CD8-positive, alpha-beta memory T cell (primary cell): ENCODE measurements around the gene FAM78B. TPM values are rescaled to one million over a fixed set of nuclear protein-coding genes. Genes with fewer than 3 reads are reported as not detected.

Experiments used
- CTCF ChIA-PET: fragments of 350-600 bp; sonication (Branson Sonifier 250); formaldehyde crosslinking; loops from one replicate; lab custom pipeline; 2021; ENCODE audit warnings: antibody characterized with exemption; lab: Charles Lee
- POLR2A ChIA-PET: fragments of 350-600 bp; sonication (Branson Sonifier 250); formaldehyde crosslinking; loops from one replicate; lab custom pipeline; 2021; ENCODE audit warnings: antibody characterized with exemption; lab: Charles Lee
- DNase-seq, 5 donors: peaks; one replicate each; pipeline versions ENCODE4 v3.0.0 to v3.0.0-alpha.2; 2020 to 2022; ENCODE audit warnings: mixed read lengths in 1 of 5
- H3K27ac ChIP-seq: one replicate; pipeline ENCODE4 v1.7.0; 2013; ENCODE audit warnings: low read depth, mild to moderate bottlenecking, low read length, moderate library complexity
- H3K27me3 ChIP-seq: 2 replicates; pipeline ENCODE4 v1.7.0; 2013; ENCODE audit warnings: low read length, mild to moderate bottlenecking; ENCODE audit not compliant: insufficient read depth, poor library complexity, severe bottlenecking
- H3K36me3 ChIP-seq: 2 replicates; pipeline ENCODE4 v1.7.0; 2013; ENCODE audit warnings: mild to moderate bottlenecking, low read length, moderate library complexity; ENCODE audit not compliant: insufficient read depth
- H3K4me1 ChIP-seq: 2 replicates; pipeline ENCODE4 v1.7.0; 2013; ENCODE audit warnings: mild to moderate bottlenecking, low read length, moderate library complexity; ENCODE audit not compliant: insufficient read depth
- H3K4me3 ChIP-seq: 2 replicates; pipeline ENCODE4 v1.7.0; 2013; ENCODE audit warnings: mild to moderate bottlenecking, low read length
- H3K9me3 ChIP-seq: 2 replicates; pipeline ENCODE4 v1.7.0; 2013; ENCODE audit warnings: mild to moderate bottlenecking, low read length
- H3K27ac Mint-ChIP-seq, 8 donors: one replicate each; pipeline ENCODE4 v1.8.0; 2020 to 2021; ENCODE audit warnings: mixed read lengths in 8 of 8, mild to moderate bottlenecking in 6 of 8, inconsistent platforms in 3 of 8, moderate library complexity in 3 of 8
- H3K27me3 Mint-ChIP-seq, 2 donors: one replicate each; pipeline ENCODE4 v1.8.0; 2020 to 2021; ENCODE audit warnings: mixed read lengths in 2 of 2, mild to moderate bottlenecking in 1 of 2, moderate library complexity in 1 of 2
- H3K36me3 Mint-ChIP-seq, 3 donors: one replicate each; pipeline ENCODE4 v1.8.0; 2020 to 2021; ENCODE audit warnings: mixed read lengths in 3 of 3, inconsistent platforms in 1 of 3, mild to moderate bottlenecking in 1 of 3
- H3K4me1 Mint-ChIP-seq, 3 donors: one replicate each; pipeline ENCODE4 v1.8.0; 2020 to 2021; ENCODE audit warnings: mixed read lengths in 3 of 3, inconsistent platforms in 1 of 3, mild to moderate bottlenecking in 1 of 3
- H3K4me3 Mint-ChIP-seq, 7 donors: one replicate each; pipeline ENCODE4 v1.8.0; 2020 to 2021; ENCODE audit warnings: mixed read lengths in 7 of 7, mild to moderate bottlenecking in 6 of 7, moderate library complexity in 4 of 7, inconsistent platforms in 2 of 7
- H3K9me3 Mint-ChIP-seq, 5 donors: one replicate each; pipeline ENCODE4 v1.8.0; 2020 to 2022; ENCODE audit warnings: mixed read lengths in 5 of 5, mild to moderate bottlenecking in 3 of 5, moderate library complexity in 2 of 5, inconsistent platforms in 1 of 5
- polyA plus RNA-seq: library from polyadenylated mRNA; unstranded; fragments of 300-500 nt; fragmentation: Illumina TruSeq; gene quantifications from one replicate; pipeline ENCODE4 v1.2.3, GENCODE V29; 2021
- total RNA-seq, 2 experiments: library from RNA; stranded (reverse); gene quantifications; one replicate each; pipeline ENCODE4 v1.2.3, GENCODE V29; 2021

FAM78B gene
- total and polyA plus RNA-seq, 3 experiments from 2014 or later = 0.22 to 0.26 TPM; not detected in 1

DNA sequence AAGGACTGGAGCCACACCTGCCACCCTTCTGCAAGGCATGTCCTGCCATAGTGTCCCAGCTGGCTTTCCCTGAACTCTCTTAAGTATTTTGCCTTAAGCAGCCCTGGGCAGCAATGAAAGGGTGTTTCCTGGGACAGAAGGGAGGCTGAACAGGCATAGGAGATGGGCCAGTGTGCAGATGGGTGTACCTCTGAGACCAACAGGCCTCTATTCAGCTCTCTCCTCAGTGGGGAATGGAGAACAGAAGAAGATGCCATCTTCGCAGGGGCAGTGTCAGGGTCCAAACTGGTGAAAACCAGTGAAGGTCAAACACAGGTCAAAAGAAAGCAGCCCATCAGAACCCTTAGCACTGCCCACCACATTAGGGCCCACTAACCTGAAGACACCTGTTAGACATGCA is 53.2 kb downstream of the FAM78B start:
- Histone ChIP-seq H3K9me3 (no peaks in the 10 kb centered on the region), H3K36me3 (no peaks in the 10 kb centered on the region), H3K27me3 (no peaks in the 10 kb centered on the region), H3K4me1 (no peaks in the 10 kb centered on the region), H3K27ac (no peak overlapping the region), H3K4me3 (no peak overlapping the region)
- H3K27me3 Mint-ChIP-seq = no peaks in the 10 kb centered on the region
- no peak for DNase-seq
- no peaks in the 10 kb centered on the region for H3K36me3 Mint-ChIP-seq
- no peak overlapping the region for H3K4me3 Mint-ChIP-seq
- no peak overlapping the region for H3K27ac Mint-ChIP-seq
- H3K9me3 Mint-ChIP-seq = no peaks in the 10 kb centered on the region
- no peaks in the 10 kb centered on the region for H3K4me1 Mint-ChIP-seq
- ChIA-PET CTCF (no interaction called here), POLR2A (no interaction called here)

DNA sequence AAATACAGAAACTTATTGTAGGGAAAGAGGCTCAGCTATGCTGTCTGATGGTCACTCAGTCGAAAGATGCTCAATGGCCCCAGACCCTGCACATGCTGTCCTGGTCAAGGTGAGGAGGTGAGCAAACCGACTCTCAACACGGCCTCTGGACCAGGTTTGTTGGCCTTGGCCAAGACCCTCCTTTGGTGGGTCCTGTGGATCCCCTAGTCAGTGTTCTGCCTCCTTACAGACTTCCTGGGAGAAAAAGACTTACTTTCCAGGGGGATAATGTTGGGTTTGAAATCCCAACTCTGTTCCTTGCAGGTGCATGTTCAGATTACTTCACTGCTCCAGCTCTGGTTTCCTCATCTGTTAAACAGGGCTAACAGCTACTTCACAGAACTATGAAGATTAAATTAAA is 53.8 kb downstream of the FAM78B start:
- H3K36me3 Mint-ChIP-seq = no peaks in the 10 kb centered on the region
- H3K9me3 ChIP-seq = no peaks in the 10 kb centered on the region
- ChIA-PET CTCF (no interaction called here), POLR2A (no interaction called here)
- H3K27ac Mint-ChIP-seq = no peak overlapping the region
- H3K4me3 Mint-ChIP-seq = no peak overlapping the region
- H3K36me3 ChIP-seq = no peaks in the 10 kb centered on the region
- H3K4me1 ChIP-seq = no peaks in the 10 kb centered on the region
- no peak overlapping the region for H3K4me3 ChIP-seq
- DNase-seq = no peak
- H3K9me3 Mint-ChIP-seq = no peaks in the 10 kb centered on the region
- no peaks in the 10 kb centered on the region for H3K4me1 Mint-ChIP-seq
- no peaks in the 10 kb centered on the region for H3K27me3 ChIP-seq
- H3K27me3 Mint-ChIP-seq = no peaks in the 10 kb centered on the region
- H3K27ac ChIP-seq = no peak overlapping the region

DNA sequence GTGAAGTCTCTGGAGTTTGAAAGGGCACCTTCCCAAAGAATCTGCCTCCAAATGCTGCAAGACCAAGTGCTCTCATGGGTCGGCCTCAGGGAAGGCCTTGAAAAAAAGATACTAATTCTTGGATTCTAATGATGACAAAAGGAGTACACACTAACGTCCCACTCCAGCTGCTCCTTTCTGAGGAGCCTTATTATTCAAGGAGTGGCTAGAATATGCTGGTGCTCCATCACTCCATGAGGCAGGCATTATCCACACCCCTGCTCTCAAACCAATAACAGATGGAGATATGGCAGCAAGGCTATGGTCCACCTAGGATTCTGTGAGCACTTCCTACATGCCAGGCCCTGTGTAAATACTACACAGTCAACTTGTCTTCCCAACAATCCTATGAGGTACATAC is 54.4 kb downstream of the FAM78B start:
- Mint-ChIP-seq H3K4me1 (no peaks in the 10 kb centered on the region), H3K27me3 (no peaks in the 10 kb centered on the region), H3K4me3 (no peak overlapping the region), H3K36me3 (no peaks in the 10 kb centered on the region), H3K9me3 (peaks cover 0 to 3% (median 0%) of the 10 kb centered on the region in 5 donors), H3K27ac (no peak overlapping the region)
- Histone ChIP-seq H3K36me3 (no peaks in the 10 kb centered on the region), H3K9me3 (no peaks in the 10 kb centered on the region), H3K27ac (no peak overlapping the region), H3K4me3 (no peak overlapping the region), H3K27me3 (no peaks in the 10 kb centered on the region), H3K4me1 (no peaks in the 10 kb centered on the region)
- CTCF ChIA-PET = no interaction called here
- POLR2A ChIA-PET = no interaction called here
- DNase-seq = no peak

DNA sequence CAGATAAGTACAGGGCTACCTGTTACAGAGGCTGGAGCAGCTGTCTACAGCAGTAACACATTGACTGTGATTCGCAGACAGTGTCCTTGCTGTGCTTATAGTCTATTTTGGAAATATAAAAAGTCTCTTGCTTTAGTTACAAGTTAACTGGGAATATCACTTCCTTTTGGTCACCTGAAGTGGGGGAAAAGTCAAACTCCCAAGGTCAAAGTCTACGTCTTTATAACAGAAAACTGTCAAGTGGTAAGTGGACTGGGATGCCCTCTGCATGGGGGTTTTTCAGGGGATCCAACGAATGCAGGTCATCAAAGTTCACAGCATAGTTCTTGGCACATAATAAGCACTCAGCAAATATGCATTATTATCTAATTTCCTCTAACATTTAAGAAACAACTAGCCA is 55.4 kb downstream of the FAM78B start:
- Mint-ChIP-seq H3K27me3 (no peaks in the 10 kb centered on the region), H3K4me3 (no peak overlapping the region), H3K9me3 (peaks cover 0 to 9% (median 2%) of the 10 kb centered on the region in 5 donors), H3K4me1 (no peaks in the 10 kb centered on the region), H3K27ac (no peak overlapping the region), H3K36me3 (no peaks in the 10 kb centered on the region)
- no peak overlapping the region for H3K27ac ChIP-seq
- H3K4me1 ChIP-seq = no peaks in the 10 kb centered on the region
- no peaks in the 10 kb centered on the region for H3K27me3 ChIP-seq
- DNase-seq = no peak
- H3K4me3 ChIP-seq = no peak overlapping the region
- ChIA-PET CTCF (no interaction called here), POLR2A (no interaction called here)
- no peaks in the 10 kb centered on the region for H3K36me3 ChIP-seq
- H3K9me3 ChIP-seq = no peaks in the 10 kb centered on the region

DNA sequence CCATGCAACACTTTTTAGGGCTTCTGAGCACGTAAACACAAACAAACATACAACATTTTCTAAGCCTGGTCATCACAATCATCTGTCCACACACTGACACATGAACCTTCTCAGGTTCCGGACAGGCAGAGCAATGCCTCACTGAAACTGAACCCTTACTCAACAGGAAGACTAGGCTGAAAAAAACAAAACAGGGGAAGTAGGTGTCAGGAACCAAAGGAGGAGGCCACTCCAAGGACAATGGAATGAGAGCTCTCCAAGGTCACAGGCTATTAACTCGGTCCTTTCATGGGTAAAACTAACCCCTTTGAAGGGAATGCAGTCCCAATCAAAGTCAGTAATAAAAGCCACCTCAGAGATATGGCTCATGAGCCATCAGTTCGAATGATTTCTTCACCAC is 76.6 kb downstream of the FAM78B start:
- Mint-ChIP-seq H3K36me3 (peaks cover 0 to 1% (median 0%) of the 10 kb centered on the region in 3 donors), H3K27ac (no peak overlapping the region), H3K27me3 (peaks cover 2 to 12% of the 10 kb centered on the region in 2 donors), H3K4me1 (peaks cover 0 to 4% (median 0%) of the 10 kb centered on the region in 3 donors), H3K9me3 (peaks cover 0 to 3% (median 2%) of the 10 kb centered on the region in 5 donors), H3K4me3 (no peak overlapping the region)
- H3K4me3 ChIP-seq = no peak overlapping the region
- H3K4me1 ChIP-seq = no peaks in the 10 kb centered on the region
- ChIA-PET POLR2A (no interaction called here), CTCF (no interaction called here)
- no peaks in the 10 kb centered on the region for H3K27me3 ChIP-seq
- no peak for DNase-seq
- H3K27ac ChIP-seq = no peak overlapping the region
- H3K9me3 ChIP-seq = no peaks in the 10 kb centered on the region
- no peaks in the 10 kb centered on the region for H3K36me3 ChIP-seq

DNA sequence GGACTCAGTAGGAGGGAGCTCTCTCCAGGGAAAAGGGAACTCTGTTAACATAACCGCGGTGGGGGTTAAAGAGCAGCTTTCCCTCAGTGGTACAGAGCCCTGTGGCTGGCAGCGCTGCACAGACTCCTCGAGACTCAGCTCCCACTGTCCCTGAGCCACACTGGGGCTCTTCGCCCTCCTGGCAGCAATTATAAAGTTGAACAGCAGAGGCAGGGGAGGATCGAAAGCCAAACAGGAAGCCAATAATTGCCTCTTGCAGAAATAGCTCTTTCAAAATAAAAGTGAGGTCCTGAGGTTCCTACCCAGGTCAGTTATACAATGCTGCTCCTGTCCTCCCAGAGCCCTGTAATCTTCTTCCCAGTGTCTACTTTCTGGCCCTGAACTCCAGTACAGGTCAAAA is 77.0 kb downstream of the FAM78B start:
- Mint-ChIP-seq H3K9me3 (peaks cover 0 to 3% (median 2%) of the 10 kb centered on the region in 5 donors), H3K36me3 (peaks cover 0 to 1% (median 0%) of the 10 kb centered on the region in 3 donors), H3K27ac (no peak overlapping the region), H3K27me3 (peaks cover 2 to 12% of the 10 kb centered on the region in 2 donors), H3K4me3 (no peak overlapping the region), H3K4me1 (peaks cover 0 to 4% (median 0%) of the 10 kb centered on the region in 3 donors)
- H3K4me1 ChIP-seq = no peaks in the 10 kb centered on the region
- no peak overlapping the region for H3K27ac ChIP-seq
- no peaks in the 10 kb centered on the region for H3K27me3 ChIP-seq
- CTCF ChIA-PET = no interaction called here
- H3K36me3 ChIP-seq = no peaks in the 10 kb centered on the region
- no peak overlapping the region for H3K4me3 ChIP-seq
- H3K9me3 ChIP-seq = no peaks in the 10 kb centered on the region
- no peak for DNase-seq
- POLR2A ChIA-PET = no interaction called here

DNA sequence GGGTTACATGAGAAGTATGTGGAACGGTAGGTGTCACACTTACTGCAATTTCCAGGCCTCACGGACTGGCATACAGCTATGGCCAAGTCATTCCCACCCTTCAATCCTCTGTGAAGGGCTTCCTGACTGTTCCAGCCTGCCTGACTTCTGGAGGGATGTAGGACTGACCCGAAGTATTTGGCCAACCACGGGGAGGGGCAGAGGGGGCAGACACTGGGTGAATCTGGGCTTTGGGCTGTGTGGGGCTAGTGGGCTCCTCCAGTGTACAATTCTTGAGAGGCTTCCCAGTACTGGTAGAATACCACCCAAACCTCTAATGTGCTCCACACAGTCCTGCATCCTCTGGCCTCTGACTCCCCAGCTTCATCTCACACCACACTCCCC is 78.2 kb downstream of the FAM78B start:
- Mint-ChIP-seq H3K4me3 (no peak overlapping the region), H3K27me3 (peaks cover 4 to 8% of the 10 kb centered on the region in 2 donors), H3K9me3 (peaks cover 0 to 3% (median 0%) of the 10 kb centered on the region in 5 donors), H3K27ac (no peak overlapping the region), H3K4me1 (peaks cover 0 to 11% (median 0%) of the 10 kb centered on the region in 3 donors), H3K36me3 (peaks cover 0 to 1% (median 0%) of the 10 kb centered on the region in 3 donors)
- H3K27me3 ChIP-seq = no peaks in the 10 kb centered on the region
- H3K4me3 ChIP-seq = no peak overlapping the region
- ChIA-PET POLR2A (no interaction called here), CTCF (no interaction called here)
- no peaks in the 10 kb centered on the region for H3K9me3 ChIP-seq
- H3K36me3 ChIP-seq = no peaks in the 10 kb centered on the region
- DNase-seq = no peak
- no peaks in the 10 kb centered on the region for H3K4me1 ChIP-seq
- no peak overlapping the region for H3K27ac ChIP-seq

DNA sequence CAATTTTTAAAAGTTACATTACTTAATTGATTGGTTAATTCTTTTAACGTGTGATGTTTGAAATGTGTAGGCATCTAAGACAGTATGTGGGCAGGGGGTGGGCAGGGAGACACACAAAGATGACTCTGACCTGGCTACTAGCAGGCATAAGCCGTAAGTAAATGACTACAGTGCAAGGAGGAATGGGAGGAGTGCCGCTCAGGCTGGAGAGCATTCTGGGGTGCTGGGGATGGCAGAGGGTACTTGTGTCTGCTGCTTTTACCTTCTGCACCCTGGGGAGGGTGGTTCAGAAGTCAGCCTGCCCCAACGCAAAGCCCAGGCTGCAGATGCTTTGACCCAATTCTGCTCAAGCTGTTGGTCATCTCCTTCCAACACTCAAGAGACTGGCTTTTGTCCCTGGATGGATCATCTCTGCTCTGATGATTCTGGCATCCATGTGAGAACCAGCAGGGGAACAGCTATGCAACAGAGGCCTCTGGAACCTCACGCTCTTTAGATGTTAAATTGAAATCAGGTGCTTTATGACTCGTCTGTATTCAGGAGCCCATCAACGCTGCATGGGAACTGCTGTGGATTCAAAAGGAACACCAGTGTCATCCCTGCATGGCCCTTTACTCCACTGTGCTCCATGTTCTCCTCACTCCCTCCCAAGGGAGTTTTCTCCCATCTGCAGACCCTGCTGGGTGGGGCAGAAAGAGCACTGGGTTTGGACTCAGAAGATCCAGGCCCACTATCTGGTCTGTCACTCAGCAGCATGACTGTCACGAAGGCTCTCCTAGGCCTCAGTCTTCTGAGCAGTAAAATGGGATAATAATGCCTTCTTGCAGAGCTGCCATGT is 78.8 kb downstream of the FAM78B start:
- Mint-ChIP-seq H3K9me3 (peaks cover 0 to 3% (median 0%) of the 10 kb centered on the region in 5 donors), H3K36me3 (peaks cover 0 to 1% (median 0%) of the 10 kb centered on the region in 3 donors), H3K4me3 (no peak overlapping the region), H3K4me1 (peaks cover 0 to 11% (median 0%) of the 10 kb centered on the region in 3 donors), H3K27me3 (peaks cover 4 to 8% of the 10 kb centered on the region in 2 donors), H3K27ac (no peak overlapping the region)
- ChIA-PET CTCF (no interaction called here), POLR2A (no interaction called here)
- no peak overlapping the region for H3K4me3 ChIP-seq
- no peak for DNase-seq
- H3K4me1 ChIP-seq = no peaks in the 10 kb centered on the region
- no peaks in the 10 kb centered on the region for H3K36me3 ChIP-seq
- no peaks in the 10 kb centered on the region for H3K9me3 ChIP-seq
- H3K27me3 ChIP-seq = no peaks in the 10 kb centered on the region
- no peak overlapping the region for H3K27ac ChIP-seq
